ENCODE data around the gene CNKSR3.

The CNKSR3 gene

DNA sequence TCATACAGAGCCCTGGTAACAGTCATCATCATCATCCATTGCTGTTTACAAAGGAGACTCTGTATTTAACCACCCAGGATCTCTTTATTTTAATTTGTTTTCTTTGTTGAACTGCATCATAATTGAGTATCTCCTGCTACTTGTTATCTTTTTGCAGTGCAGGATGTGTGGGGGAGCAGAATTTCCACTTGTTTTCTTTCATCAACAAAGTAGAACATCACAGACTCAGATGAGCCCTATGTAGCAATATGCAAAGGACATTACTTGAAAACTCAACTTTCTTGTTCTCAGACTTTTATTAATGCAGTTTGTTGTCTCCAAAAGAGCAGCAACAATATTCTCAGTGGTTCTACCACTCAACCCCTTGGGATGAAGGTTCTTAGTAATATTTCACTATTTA lies 115.2 kb downstream of the CNKSR3 start:
- Histone ChIP-seq H3K27me3 (ENCODE audit: insufficient read depth, poor library complexity, severe bottlenecking) (no peaks in the 10 kb centered on the region), H3K4me3 (replicated peaks; ENCODE audit: insufficient read depth, low read length) (no peak overlapping the region), H3K27ac (replicated peaks) (no peak overlapping the region)
- no peak for DNase-seq (ENCODE audit: low read depth in 1 of 2, low spot score in 1 of 2)
- TF ChIP-seq POLR2AphosphoS5 (IDR thresholded peaks at IDR 0.05; ENCODE audit: low read depth) (no peak), GABPA (IDR thresholded peaks at IDR 0.05; ENCODE audit: low read depth) (no peak), SPI1 (IDR thresholded peaks at IDR 0.05; ENCODE audit: borderline replicate concordance, low read depth) (no peak)
- TF ChIP-seq, protein P1, sequence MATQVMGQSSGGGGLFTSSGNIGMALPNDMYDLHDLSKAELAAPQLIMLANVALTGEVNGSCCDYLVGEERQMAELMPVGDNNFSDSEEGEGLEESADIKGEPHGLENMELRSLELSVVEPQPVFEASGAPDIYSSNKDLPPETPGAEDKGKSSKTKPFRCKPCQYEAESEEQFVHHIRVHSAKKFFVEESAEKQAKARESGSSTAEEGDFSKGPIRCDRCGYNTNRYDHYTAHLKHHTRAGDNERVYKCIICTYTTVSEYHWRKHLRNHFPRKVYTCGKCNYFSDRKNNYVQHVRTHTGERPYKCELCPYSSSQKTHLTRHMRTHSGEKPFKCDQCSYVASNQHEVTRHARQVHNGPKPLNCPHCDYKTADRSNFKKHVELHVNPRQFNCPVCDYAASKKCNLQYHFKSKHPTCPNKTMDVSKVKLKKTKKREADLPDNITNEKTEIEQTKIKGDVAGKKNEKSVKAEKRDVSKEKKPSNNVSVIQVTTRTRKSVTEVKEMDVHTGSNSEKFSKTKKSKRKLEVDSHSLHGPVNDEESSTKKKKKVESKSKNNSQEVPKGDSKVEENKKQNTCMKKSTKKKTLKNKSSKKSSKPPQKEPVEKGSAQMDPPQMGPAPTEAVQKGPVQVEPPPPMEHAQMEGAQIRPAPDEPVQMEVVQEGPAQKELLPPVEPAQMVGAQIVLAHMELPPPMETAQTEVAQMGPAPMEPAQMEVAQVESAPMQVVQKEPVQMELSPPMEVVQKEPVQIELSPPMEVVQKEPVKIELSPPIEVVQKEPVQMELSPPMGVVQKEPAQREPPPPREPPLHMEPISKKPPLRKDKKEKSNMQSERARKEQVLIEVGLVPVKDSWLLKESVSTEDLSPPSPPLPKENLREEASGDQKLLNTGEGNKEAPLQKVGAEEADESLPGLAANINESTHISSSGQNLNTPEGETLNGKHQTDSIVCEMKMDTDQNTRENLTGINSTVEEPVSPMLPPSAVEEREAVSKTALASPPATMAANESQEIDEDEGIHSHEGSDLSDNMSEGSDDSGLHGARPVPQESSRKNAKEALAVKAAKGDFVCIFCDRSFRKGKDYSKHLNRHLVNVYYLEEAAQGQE (IDR thresholded peaks at IDR 0.05; ENCODE audit: insufficient replicate concordance, low read depth), result no peak
- TF ChIP-seq, protein P2, sequence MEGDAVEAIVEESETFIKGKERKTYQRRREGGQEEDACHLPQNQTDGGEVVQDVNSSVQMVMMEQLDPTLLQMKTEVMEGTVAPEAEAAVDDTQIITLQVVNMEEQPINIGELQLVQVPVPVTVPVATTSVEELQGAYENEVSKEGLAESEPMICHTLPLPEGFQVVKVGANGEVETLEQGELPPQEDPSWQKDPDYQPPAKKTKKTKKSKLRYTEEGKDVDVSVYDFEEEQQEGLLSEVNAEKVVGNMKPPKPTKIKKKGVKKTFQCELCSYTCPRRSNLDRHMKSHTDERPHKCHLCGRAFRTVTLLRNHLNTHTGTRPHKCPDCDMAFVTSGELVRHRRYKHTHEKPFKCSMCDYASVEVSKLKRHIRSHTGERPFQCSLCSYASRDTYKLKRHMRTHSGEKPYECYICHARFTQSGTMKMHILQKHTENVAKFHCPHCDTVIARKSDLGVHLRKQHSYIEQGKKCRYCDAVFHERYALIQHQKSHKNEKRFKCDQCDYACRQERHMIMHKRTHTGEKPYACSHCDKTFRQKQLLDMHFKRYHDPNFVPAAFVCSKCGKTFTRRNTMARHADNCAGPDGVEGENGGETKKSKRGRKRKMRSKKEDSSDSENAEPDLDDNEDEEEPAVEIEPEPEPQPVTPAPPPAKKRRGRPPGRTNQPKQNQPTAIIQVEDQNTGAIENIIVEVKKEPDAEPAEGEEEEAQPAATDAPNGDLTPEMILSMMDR (IDR thresholded peaks at IDR 0.05; ENCODE audit: insufficient read depth, low read length), result no peak

DNA sequence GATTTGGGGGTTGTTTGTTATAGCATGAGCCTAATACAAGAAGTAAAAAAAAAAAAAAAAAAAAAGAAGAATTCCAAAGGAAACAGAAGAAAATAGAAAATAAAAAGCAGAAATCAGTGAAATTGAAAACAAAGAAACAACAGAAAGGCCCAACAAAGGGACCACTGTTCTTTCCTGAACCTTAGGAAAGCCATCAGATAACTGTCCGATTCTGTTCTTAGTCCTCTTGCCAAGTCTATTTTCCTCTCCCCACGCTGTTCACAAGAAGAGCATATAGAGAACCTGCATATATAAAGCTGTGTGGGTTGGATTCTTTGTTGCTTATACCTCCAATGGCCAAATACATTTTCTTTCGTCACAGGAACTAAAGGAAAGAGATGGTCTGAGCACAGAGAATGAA lies 115.9 kb downstream of the CNKSR3 start:
- Histone ChIP-seq H3K27me3 (ENCODE audit: insufficient read depth, poor library complexity, severe bottlenecking) (no peaks in the 10 kb centered on the region), H3K27ac (replicated peaks) (no peak overlapping the region), H3K4me3 (replicated peaks; ENCODE audit: insufficient read depth, low read length) (no peak overlapping the region)
- DNase-seq (ENCODE audit: low read depth in 1 of 2, low spot score in 1 of 2), result no peak
- TF ChIP-seq GABPA (IDR thresholded peaks at IDR 0.05; ENCODE audit: low read depth) (no peak), SPI1 (IDR thresholded peaks at IDR 0.05; ENCODE audit: borderline replicate concordance, low read depth) (no peak), POLR2AphosphoS5 (IDR thresholded peaks at IDR 0.05; ENCODE audit: low read depth) (no peak)
- TF ChIP-seq, protein P1 (IDR thresholded peaks at IDR 0.05; ENCODE audit: insufficient replicate concordance, low read depth), result no peak
- TF ChIP-seq, protein P2 (IDR thresholded peaks at IDR 0.05; ENCODE audit: insufficient read depth, low read length), result no peak

DNA sequence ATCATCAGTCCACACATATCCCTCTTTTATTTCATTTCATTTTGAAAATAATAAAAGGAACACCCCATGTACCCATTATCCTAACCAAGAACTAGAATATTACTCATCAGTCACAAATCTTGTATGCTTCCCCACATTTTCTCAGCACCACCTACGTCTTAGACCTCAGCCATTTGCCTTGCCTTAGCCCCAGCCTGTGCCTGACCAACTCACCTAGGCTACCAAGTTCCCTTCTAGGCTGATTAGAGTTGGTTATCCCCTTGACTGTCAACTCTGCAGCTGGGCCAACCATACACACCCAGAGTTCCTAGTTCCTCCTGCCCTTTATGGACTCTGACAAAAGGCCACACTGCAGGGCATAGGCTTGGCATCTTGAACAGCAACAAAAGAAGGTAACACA lies 120.5 kb downstream of the CNKSR3 start:
- Histone ChIP-seq H3K27me3 (ENCODE audit: insufficient read depth, poor library complexity, severe bottlenecking) (no peaks in the 10 kb centered on the region), H3K27ac (replicated peaks) (no peak overlapping the region), H3K4me3 (replicated peaks; ENCODE audit: insufficient read depth, low read length) (no peak overlapping the region)
- DNase-seq (ENCODE audit: low read depth in 1 of 2, low spot score in 1 of 2), result no peak
- TF ChIP-seq SPI1 (IDR thresholded peaks at IDR 0.05; ENCODE audit: borderline replicate concordance, low read depth) (no peak), GABPA (IDR thresholded peaks at IDR 0.05; ENCODE audit: low read depth) (no peak), POLR2AphosphoS5 (IDR thresholded peaks at IDR 0.05; ENCODE audit: low read depth) (no peak)
- TF ChIP-seq, protein P1 (IDR thresholded peaks at IDR 0.05; ENCODE audit: insufficient replicate concordance, low read depth), result no peak
- TF ChIP-seq, protein P2 (IDR thresholded peaks at IDR 0.05; ENCODE audit: insufficient read depth, low read length), result no peak

Data from HL-60 (cell line).